Esophagus muscularis mucosa (tissue), 3 donors: ENCODE measurements around the gene TADA3.

Experiments
- CTCF ChIP-seq, 3 experiments: fragments of 200-600 bp in 2 of 3; fragments of 450-650 bp in 1 of 3; sonication (generic) in 2 of 3; IDR thresholded peaks; one replicate each; pipeline ENCODE4 v1.5.1; 2017 to 2019; ENCODE audit warnings: antibody characterized with exemption in 3 of 3, mild to moderate bottlenecking in 2 of 3, moderate library complexity in 1 of 3
- POLR2A ChIP-seq: fragments of 450-650 bp; IDR thresholded peaks from one replicate; pipeline ENCODE4 v1.6.1; 2017; ENCODE audit warnings: antibody characterized with exemption, moderate library complexity, mild to moderate bottlenecking, low read depth

GRCh38 chr3:9780458-9780812 lies 11.8 kb downstream of the TADA3 start:
- TF ChIP-seq CTCF (IDR thresholded peaks at IDR 0.05) (no peak), POLR2A (no peak)
